Right lobe of liver (tissue), 5 donors: ENCODE results near the gene RNF5. TPM values are rescaled to one million over a fixed set of nuclear protein-coding genes. Genes with fewer than 3 reads are reported as not detected.

ENCODE experiments used
- microRNA-seq, 2 donors: library from miRNA; unstranded; fragments of <30 nt; microRNA quantifications; one replicate each; pipeline ENCODE4, GENCODE V29; 2019 to 2020
- small RNA-seq, 2 experiments: library from RNA; depleted of rRNA; stranded (forward); fragments of <200 nt; gene quantifications; one replicate each; pipeline ENCODE3, GENCODE V24; 2016
- total RNA-seq, 6 experiments: library from RNA; depleted of rRNA in 2 of 6; stranded (reverse); fragments of >200 nt in 2 of 6; fragmentation: NEBNext Ultra II Directional in 3 of 6; extraction: Animal tissue kit (Norgen Biotek cat#: 25700) in 3 of 6; gene quantifications; one replicate each; pipeline versions ENCODE4 v1.1.0 to v1.2.4, GENCODE V29; 2016 to 2023
- donor health status: DM: no; HTN: no; CAD: no.
- donor health status: DM: no; HTN: no; CAD: no.
- donor health status: DM: no; HTN: yes; CAD: no.
- donor health status: DM: no; HTN: yes; CAD: no.

RNF5 gene
- total RNA-seq, 6 experiments from 2014 or later = 50.5 to 90.4 (median 60.9) TPM

Small RNAs within 50 kb of the gene (microRNA-seq; reads per million reads assigned to microRNA genes)
- gene MIR6721 = 0.58 to 1.3 reads per million in 2 donors
- gene MIR6833 = 0.87 to 1.3 reads per million in 2 donors

Small RNAs within 50 kb of the gene (small RNA-seq; reads per million reads assigned to genes)
- gene AL662884.1 (0 reads per million in 2 experiments), gene MIR6833 (0 reads per million in 2 experiments)

Other genes starting within 250 kb of the RNF5 start
- 1,000 to 10,000 TPM; 1,939 to 4,112 (median 3,131) TPM for gene CFB, start 232.3 kb upstream of the RNF5 start, total RNA-seq
- 10 to 100 TPM in 5 of 6 experiments, 1 to 10 TPM in 1; 9.3 to 33.8 (median 18.3) TPM for gene NELFE, start 219.4 kb upstream of the RNF5 start, total RNA-seq
- 10 to 100 TPM; 26.3 to 73.1 (median 47.1) TPM for gene SKIC2, start 219.2 kb upstream of the RNF5 start, total RNA-seq
- 10 to 100 TPM in 5 of 6 experiments, 1 to 10 TPM in 1; 9.8 to 14.6 (median 12.1) TPM for gene DXO, start 206.3 kb upstream of the RNF5 start, total RNA-seq
- 1,000 to 10,000 TPM; 1,495 to 2,818 (median 2,205) TPM for gene C4A, start 196.3 kb upstream of the RNF5 start, total RNA-seq
- 1,000 to 10,000 TPM; 1,420 to 2,805 (median 2,265) TPM for gene C4B, start 163.6 kb upstream of the RNF5 start, total RNA-seq
- 10 to 100 TPM in 3 of 6 experiments, 1 to 10 TPM in 3; 5.7 to 60.7 (median 14.0) TPM for gene CYP21A2, start 140.0 kb upstream of the RNF5 start, total RNA-seq
- gene TNXB, start 69.1 kb upstream of the RNF5 start, total RNA-seq = 10 to 100 TPM in 3 of 6 experiments, 1 to 10 TPM in 3; 7.2 to 28.3 (median 10.3) TPM
- 10 to 100 TPM; 15.2 to 35.5 (median 33.2) TPM for gene ATF6B, start 50.2 kb upstream of the RNF5 start, total RNA-seq
- 1 to 10 TPM; 1.5 to 2.7 (median 2.2) TPM for gene FKBPL, start 48.1 kb upstream of the RNF5 start, total RNA-seq
- under 1 TPM in 4 of 6 experiments, not detected in 2; 0.13 to 0.29 (median 0.24) TPM for gene PRRT1, start 26.5 kb upstream of the RNF5 start, total RNA-seq
- 10 to 100 TPM in 2 of 6 experiments, 1 to 10 TPM in 4; 6.4 to 16.0 (median 8.9) TPM for gene PPT2, start 24.3 kb upstream of the RNF5 start, total RNA-seq
- gene EGFL8, start 13.8 kb upstream of the RNF5 start, total RNA-seq = 1 to 10 TPM; 1.4 to 6.0 (median 4.2) TPM
- 10 to 100 TPM; 23.5 to 36.9 (median 31.6) TPM for gene AGPAT1, start 2.3 kb upstream of the RNF5 start, total RNA-seq
- gene AGER, start 5.8 kb downstream of the RNF5 start, total RNA-seq = 1 to 10 TPM in 4 of 6 experiments, under 1 TPM in 2; 0.81 to 3.4 (median 1.8) TPM
- 10 to 100 TPM; 15.5 to 29.5 (median 24.3) TPM for gene PBX2, start 11.8 kb downstream of the RNF5 start, total RNA-seq
- gene GPSM3, start 14.2 kb downstream of the RNF5 start, total RNA-seq = 1 to 10 TPM; 3.7 to 9.2 (median 5.7) TPM
- gene NOTCH4, start 45.7 kb downstream of the RNF5 start, total RNA-seq = 10 to 100 TPM in 2 of 6 experiments, 1 to 10 TPM in 4; 6.6 to 16.5 (median 8.9) TPM
- not detected for gene TSBP1, start 193.5 kb downstream of the RNF5 start, total RNA-seq
- gene BTNL2, start 228.8 kb downstream of the RNF5 start, total RNA-seq = not detected